DMS53 treated with DMSO at 0.1 percent for 48 hours (cell line): ENCODE measurements around the gene ATP5F1D.
"Not testable (repeated sequence)": the region's sequence is repeated elsewhere in the genome, so short reads cannot be mapped to it uniquely, and the experiment has no call there.

Experiments
- DNase-seq: peaks from one replicate; lab custom pipeline; 2025; ENCODE audit not compliant: unreplicated experiment; lab: John Stamatoyannopoulos, UW

ATP5F1D gene

DNA sequence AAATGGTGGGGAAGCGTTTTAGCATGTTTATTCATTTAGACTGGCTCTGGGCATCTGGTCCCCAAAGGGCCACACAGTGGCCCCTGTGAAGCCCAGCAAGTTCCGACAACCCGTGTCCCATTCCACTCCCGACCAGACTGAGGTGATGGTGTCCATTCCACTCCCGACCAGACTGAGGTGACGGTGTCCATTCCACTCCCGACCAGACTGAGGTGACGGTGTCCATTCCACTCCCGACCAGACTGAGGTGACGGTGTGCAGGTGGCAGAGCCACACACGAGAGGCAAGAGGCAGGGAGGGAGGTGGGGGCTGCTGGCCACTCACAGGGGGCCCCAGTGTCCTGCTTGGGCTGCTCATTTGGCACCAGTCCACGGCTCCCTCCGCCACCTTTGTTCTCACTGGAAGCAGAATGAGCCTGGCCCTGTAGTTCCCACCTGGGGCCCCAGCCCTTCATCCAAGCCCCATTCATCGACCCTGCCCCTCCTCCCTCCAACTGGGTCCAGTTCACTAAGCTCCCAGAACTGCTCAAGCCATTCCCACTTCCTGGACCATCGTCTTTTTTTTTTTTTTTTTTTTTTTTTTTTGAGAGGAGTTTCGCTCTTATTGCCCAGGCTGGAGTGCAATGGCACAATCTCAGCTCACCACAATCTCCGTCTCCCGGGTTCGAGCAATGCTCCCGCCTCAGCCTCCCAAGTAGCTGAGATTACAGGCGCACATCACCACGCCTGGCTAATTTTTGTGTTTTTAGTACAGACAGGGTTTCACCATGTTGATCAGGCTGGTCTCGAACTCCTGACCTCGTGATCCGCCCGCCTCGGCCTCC is 4.9 kb downstream of the ATP5F1D start:
- not testable (repeated sequence) for DNase-seq

DNA sequence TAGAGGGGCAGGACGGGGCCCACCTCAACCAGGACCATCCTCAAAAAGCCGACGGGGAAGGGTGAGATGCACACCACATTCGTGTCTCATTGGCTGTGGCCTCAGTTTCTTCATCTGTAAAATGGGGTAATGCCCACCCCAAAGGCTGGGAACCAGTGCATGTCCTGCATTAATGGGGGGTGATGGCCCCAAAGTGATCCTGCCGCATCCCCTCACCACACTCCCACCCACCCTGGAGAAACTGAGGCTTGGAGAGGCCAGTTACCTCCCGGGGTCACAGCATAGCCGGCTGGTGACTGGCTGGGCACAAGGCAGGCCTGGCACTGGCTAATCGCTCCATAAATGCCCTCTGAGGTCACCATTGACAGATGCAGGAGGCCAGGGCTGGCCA is 6.2 kb downstream of the ATP5F1D start:
- no peak for DNase-seq

DNA sequence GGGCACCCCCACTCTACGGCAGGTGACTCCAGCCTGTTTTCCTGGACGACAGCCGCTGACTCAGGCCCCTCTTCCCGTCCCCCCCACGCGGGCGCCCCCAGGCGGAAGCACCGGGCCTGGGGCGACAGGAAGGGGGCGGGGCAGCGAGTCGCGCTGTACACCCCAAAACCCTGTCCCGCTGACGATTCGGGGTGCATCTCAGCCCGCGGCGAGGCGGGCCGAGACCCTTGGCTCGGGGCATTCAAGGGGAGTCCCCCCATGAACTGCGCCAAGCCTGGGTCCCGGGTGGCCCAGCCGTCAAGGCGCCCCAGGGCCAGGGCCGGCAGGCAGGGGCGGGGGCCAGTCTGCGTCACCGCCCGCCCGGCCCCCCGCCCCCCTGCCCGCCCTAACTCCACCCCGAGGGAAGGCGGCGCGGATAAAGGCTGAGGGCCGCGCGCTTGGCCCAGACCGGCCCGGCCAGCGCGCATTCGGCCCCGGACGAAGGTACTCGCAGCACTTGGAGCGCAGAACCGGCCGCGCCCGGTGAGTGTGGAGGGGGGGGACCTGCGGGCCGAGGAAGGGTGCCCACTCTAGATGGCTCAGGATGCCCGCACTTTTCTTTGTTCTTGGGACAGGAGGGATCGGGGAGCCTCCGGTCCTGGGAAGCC is 6.7 kb downstream of the ATP5F1D start, which contains the start of gene MIDN:
TSS of gene MIDN (plus strand) at position 445 of the 647 bp plus-strand sequence. CDS start 1,714 bp downstream, outside the sequence.
- peak; percentile 65 for DNase-seq

DNA sequence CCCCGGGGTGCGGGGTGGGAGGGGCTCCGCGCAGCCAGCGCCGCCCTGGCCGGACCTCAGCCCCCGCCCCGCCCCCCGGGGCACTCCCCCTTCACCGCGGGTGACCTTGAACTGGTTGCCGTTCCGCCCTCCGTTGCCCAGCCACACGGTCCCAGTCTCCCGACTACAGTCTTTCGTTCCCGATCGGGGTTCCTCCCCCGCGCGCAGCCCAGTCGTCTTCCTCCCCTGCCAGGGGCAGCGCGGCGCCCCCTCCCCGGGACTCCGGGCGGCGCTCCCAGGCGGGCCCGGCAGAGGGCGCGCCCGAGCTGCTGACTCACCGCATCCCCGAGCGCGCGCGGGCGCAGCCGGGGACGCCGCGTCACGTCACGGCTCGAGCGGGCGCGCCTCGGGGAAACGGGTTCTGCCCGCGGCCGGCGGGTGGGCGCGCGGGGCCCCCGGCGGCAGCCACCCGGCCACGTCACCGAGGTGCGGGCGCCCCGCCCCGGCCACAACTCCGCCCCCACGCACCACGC is 7.3 kb downstream of the ATP5F1D start:
- peak; percentile 52 for DNase-seq

DNA sequence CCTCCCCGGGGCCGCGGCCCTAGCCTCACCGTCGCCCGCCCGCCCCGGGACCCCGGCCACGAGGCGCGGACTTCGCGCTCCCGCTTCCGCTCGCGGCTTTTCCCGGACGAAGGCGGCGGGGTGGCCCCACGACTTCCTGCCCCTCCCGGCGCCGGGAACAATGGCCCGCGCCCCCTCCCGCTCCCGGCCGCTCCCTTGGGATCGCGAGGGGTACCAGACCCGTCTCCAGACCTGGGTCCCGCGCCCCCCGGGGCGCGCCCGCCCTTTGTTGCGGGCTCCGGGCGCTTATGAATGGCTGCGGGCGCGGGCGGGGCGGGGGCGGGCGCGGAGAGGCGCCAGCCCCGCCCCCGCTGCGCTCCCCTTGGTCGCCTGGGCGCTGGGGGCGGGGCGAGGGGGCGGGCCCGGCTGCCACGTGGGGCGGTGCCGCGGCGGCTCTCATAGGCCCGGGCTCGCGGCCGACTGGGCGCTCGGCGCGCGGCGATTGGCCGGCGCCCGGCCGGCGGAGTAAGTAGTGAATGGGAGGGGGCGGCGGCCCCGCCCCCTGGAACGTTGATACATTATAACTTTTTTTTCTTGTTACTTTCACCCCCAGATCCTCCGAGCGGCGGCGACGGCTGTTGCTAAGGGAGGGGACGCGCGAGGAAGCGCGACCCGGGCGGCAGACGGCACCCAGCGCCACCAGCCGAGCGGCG is 7.9 kb downstream of the ATP5F1D start:
- DNase-seq: peak; percentile 38

DNA sequence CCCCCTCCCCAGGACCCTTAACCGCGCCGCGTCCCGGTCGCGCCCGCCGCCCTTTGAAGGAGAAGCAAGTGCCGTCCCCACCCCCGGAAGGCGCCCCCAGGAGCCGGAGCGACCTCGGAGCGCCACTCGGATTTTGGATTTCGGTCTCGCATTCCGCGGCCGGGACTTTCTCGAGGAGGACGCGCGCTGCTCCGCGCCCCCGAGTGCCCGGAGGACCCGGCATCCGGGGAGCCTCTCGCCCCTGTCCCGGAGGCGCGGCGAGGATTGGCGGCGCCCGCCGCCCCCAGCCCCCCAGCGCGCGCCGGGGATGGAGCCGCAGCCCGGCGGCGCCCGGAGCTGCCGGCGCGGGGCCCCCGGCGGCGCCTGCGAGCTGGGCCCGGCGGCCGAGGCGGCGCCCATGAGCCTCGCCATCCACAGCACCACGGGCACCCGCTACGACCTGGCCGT is 8.5 kb downstream of the ATP5F1D start:
- no peak for DNase-seq

DNA sequence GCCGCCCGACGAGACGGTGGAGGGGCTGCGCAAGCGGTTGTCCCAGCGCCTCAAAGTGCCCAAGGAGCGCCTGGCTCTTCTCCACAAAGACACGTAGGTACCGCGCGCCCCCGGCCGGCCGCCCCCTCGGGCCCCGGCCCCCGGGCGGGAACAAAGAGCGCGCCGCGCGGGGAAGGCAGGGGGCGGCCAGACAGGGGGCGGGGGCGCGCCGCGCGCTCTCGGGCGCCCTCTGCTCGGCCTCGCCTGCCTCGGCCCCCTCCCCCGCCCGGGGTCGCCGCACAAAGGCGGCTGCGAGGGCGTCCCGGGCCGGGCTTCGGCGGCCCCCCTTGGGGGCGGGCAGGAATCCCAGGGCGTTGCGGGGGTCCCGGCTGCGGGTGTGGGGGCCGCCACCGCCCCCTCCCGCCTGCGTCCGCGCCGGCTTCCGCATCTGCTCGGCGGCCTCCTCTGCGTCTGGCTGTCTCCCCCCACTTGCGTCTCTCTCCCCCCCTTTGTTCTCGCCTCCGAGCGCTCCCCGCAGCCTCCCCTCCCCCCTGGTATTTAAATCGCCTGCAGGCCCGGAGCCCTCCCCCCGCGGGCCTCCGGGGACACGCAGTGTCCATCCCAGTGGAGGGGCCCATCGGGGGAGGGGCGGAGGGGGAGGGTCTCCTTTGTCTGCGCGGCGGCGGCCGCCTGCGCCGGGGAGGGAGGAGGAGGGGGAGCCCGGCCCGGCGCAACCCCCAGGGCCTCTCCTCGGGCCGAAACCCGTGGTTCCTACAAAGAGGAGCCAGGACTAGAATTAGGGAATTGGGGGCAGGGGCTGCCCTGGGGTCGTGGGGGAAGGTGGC is 9.1 kb downstream of the ATP5F1D start:
- DNase-seq: no peak

DNA sequence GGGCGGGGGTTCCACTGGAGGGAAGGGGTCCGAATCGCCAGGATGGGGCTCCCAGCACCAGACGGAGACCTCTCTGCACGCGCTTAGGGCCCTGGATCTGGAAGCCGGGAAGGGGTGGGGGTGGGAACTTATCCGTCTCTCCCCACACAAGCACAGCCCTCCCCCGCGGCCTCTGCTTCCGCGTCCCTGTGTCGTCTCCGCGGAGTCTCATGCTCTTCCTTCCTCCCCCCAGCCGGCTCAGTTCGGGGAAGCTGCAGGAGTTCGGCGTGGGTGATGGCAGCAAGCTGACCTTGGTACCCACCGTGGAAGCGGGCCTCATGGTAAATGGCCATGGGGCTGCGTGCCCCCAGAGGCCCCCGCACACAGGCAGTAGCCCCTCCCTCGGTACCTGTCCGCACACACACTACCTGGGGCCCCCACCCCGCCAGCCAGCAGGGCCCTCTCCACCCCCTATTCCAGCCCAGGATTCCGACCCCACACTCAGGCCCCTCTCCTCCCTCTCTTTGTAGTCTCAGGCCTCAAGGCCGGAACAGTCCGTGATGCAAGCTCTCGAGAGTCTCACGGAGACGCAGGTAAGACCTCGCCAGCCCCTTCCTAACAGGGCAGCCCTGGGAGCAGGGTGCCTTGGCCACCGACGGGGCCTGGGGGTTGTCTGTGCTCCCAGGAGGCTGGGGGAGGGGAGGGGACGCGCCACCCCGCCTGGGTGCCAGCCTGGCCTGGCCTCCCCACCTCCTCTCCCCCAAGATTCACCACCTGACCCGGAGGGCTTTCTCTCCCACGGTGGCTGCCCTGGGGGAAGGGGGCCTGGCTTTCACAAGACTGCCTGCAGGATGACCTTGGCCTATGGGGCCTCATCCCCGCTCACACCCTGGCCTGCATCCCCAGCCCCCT is 10.0 kb downstream of the ATP5F1D start:
- no peak for DNase-seq

DNA sequence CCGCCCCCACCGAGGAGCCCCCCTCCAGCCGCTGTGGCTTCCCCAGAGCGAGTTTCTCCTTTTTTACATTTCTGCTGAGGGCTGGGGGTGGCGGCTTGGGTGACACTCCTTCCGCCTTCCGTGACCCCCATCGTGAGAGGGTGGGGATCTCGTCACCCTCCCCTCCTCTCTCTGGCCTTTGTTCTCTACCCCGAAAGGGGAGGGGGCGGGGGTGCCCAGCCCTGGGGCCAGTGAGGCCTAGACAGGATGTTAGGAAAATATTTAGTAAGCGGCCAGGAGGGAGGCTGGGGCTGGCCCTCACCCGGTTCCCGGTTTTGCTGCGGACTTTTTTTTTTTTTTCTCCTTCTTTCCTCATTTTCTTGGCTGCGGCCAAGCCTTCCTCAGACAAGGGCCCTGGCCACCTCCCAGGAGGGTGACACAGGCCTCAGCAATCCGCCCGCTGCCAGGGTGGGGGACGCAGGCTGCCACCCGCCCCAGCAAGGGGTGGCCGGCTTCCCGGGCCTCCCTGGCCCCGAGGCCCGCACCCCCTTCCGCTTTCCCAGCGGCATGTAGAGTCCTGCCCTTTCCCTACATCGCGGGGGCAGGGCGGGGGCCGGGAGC is 10.8 kb downstream of the ATP5F1D start:
- DNase-seq: no peak

DNA sequence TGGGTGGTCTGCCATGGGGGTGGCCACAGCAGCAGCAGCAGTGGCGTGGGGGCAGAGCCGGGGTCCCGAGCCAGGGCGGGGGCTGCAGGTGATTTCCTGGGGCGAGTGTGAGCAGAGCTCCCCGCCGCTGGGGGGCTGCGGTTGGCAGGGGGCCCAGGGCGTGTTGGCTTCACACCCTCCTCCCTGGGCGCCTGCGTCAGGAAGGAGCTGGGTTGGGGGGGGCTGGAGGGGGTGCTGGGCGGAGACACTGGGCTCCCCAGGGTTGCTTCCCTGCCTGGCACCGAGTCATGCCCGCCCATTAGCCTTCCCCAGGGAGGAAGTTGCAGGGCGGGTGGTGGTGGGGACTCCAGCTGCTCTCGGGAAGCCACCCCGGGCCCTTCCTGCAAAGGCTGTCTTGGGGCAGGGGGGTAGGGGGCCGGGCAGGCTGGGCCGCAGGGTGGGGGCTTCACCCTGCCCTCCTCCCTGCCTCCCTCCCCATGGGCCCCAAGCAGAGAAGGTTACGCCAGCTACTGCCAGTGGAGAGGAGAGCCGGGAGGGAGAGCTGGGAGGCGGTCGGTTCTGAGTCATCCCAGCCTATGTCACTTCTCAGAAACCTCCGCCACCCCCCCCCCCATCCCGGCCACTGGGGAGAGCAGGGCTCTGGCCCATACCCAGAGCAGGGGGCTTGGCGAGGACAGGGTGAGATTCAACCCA is 11.4 kb downstream of the ATP5F1D start:
- no peak for DNase-seq

DNA sequence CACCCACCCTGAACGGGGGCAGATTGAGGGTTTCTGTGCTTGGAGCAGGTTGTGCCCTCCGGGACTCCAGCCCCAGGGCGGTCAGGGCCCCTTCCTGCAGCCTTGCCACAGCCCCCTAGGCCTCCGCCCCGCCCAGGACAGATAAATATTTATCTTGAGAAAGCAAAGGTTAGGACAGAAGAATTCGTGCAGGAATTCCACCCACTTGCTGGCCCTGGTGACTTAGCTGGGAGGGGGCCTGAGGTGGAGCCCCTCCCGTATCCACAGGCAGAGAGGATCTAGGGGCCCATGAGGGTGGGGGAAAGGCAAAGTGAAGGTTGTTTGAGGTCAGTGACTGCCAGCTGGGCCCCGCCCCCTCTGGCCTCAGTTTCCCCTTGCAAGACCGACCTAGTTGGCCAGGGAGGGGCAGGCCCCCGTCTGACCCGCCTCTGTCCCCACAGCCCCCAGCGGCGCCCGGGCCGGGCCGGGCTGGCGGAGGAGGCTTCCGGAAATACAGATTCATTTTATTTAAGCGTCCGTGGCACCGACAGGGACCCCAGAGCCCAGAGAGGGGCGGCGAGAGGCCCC is 12.0 kb downstream of the ATP5F1D start:
- no peak for DNase-seq

DNA sequence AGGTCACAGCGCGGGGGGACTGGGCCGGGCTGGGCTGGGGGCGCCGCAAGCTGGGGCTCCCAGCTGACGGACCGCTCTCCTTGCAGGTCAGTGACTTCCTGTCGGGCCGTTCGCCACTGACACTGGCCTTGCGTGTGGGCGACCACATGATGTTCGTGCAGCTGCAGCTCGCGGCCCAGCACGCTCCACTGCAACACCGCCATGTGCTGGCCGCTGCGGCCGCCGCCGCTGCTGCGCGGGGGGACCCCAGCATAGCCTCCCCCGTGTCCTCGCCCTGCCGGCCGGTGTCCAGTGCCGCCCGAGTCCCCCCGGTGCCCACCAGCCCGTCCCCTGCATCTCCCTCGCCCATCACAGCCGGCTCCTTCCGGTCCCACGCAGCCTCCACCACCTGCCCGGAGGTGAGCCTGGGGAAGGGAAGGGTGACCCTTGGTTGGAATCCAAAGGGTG is 12.6 kb downstream of the ATP5F1D start:
- DNase-seq: no peak

DNA sequence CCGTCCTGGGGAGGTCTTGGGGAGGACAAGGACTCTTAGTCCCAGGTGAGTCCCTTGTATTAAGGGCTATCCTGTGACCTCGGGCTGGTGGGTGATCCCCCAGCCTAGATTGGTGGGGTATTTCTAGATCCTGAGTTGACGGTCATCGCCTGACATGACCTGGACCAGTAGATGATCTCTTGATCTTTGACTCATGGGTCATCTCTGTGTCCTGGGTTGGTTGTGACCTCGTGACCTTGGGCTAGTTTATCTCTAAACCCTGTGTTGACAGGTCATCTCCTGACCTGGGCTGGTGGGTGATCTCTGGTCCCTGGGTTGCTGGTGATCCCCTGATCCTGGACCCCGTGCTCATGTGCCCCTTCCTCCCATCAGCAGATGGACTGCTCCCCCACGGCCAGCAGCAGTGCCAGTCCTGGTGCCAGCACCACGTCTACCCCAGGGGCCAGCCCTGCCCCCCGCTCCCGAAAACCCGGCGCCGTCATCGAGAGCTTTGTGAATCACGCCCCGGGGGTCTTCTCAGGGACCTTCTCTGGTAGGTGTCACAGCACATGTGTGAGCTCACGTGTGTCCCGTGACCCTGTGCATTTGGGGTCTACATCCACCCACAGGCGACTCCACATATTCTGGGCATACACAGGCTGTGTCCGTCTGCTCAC is 13.1 kb downstream of the ATP5F1D start:
- no peak for DNase-seq

DNA sequence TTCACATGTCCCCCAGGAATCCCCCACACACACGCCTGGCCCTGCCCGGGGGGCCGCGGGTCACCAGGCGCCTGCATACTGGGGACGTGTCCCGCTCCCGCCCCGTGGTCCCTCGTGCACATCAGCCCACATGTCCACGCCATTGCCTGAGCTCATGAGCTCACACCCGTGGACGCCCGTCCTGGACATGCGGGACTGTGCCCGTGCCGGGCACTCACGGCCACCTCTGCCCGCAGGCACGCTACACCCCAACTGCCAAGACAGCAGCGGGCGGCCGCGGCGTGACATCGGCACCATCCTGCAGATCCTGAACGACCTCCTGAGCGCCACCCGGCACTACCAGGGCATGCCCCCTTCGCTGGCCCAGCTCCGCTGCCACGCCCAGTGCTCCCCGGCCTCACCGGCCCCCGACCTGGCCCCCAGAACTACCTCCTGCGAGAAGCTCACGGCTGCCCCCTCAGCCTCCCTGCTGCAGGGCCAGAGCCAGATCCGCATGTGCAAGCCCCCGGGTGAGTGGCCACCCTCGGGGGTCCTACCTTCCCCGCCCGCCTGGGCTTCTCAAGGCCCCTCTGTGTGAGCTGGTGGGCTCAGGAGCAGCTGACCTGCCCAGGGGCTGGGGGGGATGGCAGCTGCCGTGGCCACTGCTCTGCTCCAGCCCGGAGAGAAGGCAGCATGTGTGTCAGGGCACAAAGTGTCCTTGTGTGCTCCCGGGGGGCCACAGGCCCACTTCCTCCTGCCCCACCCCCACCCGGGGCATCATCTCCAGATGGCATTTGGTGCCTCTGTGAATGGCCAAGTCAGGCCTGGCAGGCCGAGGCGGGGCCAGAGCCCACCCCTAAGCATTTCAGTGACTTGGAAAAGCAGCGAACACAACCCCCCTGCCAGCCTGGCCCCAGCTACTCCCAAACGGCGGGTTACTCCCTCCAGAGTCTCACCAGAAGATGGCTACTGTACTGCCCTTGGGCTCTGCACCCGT is 13.9 kb downstream of the ATP5F1D start:
- no peak for DNase-seq

DNA sequence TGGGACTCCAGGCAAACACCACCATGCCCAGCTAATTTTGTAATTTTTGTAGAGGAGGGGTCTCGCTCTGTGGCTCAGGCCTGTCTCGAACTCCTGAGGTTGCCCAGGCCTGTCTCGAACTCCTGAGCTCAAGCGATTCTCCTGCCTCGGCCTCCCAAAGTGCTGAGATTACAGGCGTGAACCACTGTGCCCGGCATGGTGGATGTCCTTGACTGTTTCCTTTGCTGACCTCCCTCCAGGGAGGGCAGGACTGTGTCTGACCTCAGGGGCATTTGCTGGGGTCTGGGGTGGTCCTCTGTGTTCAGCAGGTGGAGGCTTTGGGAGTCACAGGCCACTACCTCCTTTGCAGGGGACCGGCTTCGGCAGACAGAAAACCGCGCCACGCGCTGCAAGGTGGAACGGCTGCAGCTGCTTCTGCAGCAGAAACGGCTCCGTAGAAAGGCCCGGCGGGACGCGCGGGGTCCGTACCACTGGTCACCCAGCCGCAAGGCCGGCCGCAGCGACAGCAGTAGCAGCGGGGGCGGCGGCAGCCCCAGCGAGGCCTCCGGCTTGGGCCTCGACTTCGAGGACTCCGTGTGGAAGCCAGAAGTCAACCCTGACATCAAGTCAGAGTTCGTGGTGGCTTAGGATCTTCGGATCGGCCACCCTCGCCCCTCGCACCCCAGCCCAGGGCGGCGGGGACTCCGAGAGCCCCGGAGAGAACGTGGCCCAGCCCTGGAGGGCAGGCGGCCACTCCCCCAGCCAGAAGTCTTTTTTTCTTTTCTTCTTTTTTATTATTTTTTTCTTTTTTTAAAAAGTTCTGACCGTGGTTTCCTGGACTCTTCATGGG is 15.3 kb downstream of the ATP5F1D start:
- no peak for DNase-seq
